K562 (cell line): Measurements from ENCODE around the gene SLC8A2. TPM values are rescaled to one million over a fixed set of nuclear protein-coding genes. Genes with fewer than 3 reads are reported as not detected.

Experiments
- CBFB ChIP-seq: sonication (generic); formaldehyde crosslinking; IDR thresholded peaks from 2 replicates; pipeline ENCODE4 v1.4.0; 2020; ENCODE audit warnings: mild to moderate bottlenecking, missing genetic modification reagents
- CEBPZ ChIP-seq: fragments of 150-350 bp; IDR thresholded peaks from 2 replicates; pipeline ENCODE4 v1.6.1; 2014; ENCODE audit warnings: low read depth, mild to moderate bottlenecking, low read length, borderline replicate concordance
- FOSL1 ChIP-seq: fragments of 200-800 bp; sonication (Bioruptor generic); conservative IDR thresholded peaks from 2 replicates; pipeline ENCODE4 v1.6.1; 2016; ENCODE audit warnings: missing genetic modification characterization, missing compliant biosample characterization
- MGA ChIP-seq: fragments of 450-650 bp; IDR thresholded peaks from 2 replicates; pipeline ENCODE4 v1.6.1; 2016; ENCODE audit warnings: mild to moderate bottlenecking, moderate library complexity
- TSHZ1 ChIP-seq: fragments of 250-450 bp; sonication (Bioruptor Pico); IDR thresholded peaks from 2 replicates; pipeline ENCODE4 v1.4.0; 2020; ENCODE audit warnings: mild to moderate bottlenecking, moderate library complexity
- ZNF324 ChIP-seq: fragments of 250-450 bp; sonication (Bioruptor Pico); IDR thresholded peaks from 2 replicates; pipeline ENCODE4 v1.4.0; 2020; ENCODE audit warnings: mild to moderate bottlenecking
- ZNF764 ChIP-seq: fragments of 250-450 bp; sonication (Bioruptor Pico); IDR thresholded peaks from 2 replicates; pipeline ENCODE4 v1.4.0; 2020; ENCODE audit warnings: low read depth, mild to moderate bottlenecking, moderate library complexity
- polyA plus RNA-seq, 8 experiments: library from polyadenylated mRNA; depleted of rRNA in 4 of 8; stranded (reverse) in 5 of 8; unstranded in 3 of 8; fragments of >200 nt; fragmentation: Nextera tagmentation in 2 of 8; fragmentation: Illumina TruSeq in 1 of 8; extraction: Ambion mirVana in 2 of 8; extraction: Trizol in 1 of 8; gene quantifications; 2 replicates each; pipeline versions ENCODE4 v1.2.1 to v1.2.3, GENCODE V29; 2011 to 2014; ENCODE audit warnings: inconsistent platforms in 1 of 8, missing spikeins in 1 of 8
- total RNA-seq, 7 experiments: library from RNA; depleted of rRNA in 6 of 7; stranded (reverse); fragments of >200 nt in 6 of 7; fragmentation: Illumina TruSeq in 2 of 7; extraction: Trizol in 2 of 7; gene quantifications; 2 replicates each; pipeline versions ENCODE4 v1.2.1 to v1.2.3, GENCODE V29; 2011 to 2021; ENCODE audit warnings: low replicate concordance in 1 of 7

Gene SLC8A2
- total and polyA plus RNA-seq, 9 of the 15 experiments (the other 6 are each of a cell fraction or from before 2014, with no cell fraction given): 0.07 to 0.66 (median 0.24) TPM; not detected in 3

GRCh38 chr19:47508721-47509120 lies 37.0 kb upstream of the SLC8A2 start (continued):
- TF ChIP-seq MGA (no peak), ZNF324 (no peak), ZNF764 (CRISPR knock-in tag) (no peak), TSHZ1 (CRISPR knock-in tag) (no peak), CEBPZ (no peak), CBFB (CRISPR knock-in tag) (no peak), FOSL1 (no peak)
